Ureter (tissue), 1 donor: ENCODE measurements around the gene FGFR3. TPM values are rescaled to one million over a fixed set of nuclear protein-coding genes. Genes with fewer than 3 reads are reported as not detected.

Source experiments
- DNase-seq: peaks from one replicate; pipeline ENCODE4 v3.0.0-alpha.2; 2020; ENCODE audit warnings: low spot score
- total RNA-seq: library from RNA; stranded (reverse); gene quantifications from one replicate; pipeline ENCODE4 v1.2.4, GENCODE V29; 2023
- donor health status: DM: yes; HTN: yes; CAD: no.

Gene FGFR3
- total RNA-seq, 1 donor from 2014 or later: 121 TPM

DNA sequence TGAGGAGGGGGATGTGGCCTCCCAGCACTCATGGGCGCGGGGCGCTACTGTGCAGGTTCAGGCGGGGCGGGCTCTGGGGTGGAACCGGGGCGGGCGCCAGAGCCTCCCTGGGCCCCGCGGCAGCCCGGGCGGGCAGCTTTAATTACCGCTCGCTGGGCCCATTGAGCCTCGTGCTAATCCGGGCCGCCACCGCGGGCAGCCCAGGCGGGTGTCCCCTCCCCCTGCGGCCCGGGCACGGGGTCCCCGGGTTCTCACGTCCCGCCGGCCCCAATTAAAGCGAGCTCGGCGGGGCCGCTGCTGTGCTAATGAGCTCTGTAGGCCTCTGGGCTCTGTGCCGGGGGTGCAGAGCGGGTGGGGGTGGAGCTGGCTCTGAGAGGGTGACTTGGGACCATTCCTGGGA, 22.8 kb upstream of the FGFR3 start:
- no peak for DNase-seq

DNA sequence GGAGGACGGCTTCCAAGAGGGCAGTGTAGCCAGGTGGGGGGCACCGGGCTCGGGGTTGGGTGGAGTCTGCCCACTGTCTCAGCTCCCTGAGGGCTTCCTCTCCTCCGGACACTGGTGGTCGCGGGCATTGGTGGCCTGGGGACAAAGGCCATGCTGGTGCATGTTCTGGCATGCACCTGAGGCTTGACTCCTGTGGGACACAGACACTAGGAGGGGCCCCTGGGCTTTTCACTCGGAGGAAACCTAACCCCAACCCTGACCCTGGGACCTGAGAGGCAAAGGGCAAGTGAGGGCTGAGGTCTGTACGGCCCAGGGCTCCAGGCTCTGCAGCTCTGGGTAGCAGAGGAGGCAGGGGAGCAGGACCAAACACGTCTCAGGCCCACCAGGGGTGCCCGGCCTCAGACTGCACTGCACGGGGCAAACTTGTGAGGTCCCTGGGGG, 22.3 kb upstream of the FGFR3 start:
- no peak for DNase-seq

DNA sequence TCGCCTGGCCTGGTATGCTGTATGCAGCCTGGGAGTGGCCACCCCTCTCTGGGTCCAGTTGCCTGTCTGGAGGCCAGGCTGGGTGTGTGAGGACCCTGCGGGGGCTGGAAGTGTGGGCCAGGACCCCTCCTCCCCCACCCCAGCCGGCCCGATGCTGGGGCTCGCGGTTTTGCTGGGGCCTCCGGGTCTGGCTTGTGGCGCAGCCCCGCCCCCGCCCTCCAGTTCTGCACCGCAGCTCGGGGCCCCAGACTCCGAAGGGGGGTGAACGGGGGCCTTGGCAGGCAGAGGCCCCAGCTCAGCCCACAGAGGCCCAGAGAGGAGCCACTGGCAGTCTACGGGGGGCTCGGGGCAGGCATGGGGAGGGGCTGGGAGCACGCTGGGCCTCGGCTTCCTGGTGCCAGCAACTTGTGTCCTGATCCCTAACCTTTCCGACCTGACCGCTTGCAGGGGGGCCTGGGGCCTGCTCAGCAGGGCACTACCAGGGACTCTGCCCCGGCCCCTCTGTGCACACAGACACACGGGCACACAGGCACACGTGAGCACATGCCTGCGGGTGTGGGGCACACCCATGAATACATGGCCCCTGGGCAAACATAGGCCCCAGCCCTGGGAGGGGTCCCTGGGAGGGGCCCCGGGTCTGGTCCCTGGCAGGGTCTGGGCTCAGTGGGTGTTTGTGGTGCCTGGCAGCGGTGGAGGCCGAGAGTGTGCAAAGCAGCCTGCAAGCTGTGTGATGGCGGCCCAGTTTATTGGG, 21.4 kb upstream of the FGFR3 start:
- DNase-seq: no peak

DNA sequence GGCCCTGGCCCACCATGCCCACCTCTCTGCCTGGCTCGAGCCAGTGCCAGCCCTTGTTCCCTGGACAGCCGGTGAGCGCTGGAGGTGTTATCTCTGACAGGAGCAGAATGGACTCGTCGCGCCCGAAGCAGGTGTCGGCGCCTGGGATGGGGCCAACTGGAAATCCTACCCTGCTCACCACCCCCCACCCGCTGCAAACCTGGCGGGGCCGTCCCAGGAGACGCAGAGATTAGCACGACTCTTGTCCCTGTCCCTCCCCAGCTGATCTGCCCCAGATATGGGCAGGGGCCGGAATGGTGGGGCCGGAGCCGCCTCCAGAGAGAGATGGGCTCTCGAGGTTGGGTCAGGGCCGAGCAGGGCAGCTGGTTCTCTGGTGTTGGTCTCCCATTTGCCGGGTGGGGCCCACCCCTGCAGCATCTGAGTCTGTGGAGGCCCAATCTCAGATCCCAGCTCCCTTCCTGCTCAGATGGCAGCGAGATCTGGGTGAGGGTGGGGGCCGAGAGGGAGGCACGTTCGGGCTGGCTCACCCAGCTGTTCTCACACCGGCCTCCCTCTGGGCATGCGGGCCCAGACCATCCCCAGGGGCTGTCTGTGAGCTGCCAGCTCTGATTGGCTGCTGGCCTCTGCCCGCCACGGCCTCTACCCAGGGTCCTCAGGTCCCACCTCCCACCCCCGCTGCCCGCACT, 20.1 kb upstream of the FGFR3 start:
- peak; percentile 72 for DNase-seq

DNA sequence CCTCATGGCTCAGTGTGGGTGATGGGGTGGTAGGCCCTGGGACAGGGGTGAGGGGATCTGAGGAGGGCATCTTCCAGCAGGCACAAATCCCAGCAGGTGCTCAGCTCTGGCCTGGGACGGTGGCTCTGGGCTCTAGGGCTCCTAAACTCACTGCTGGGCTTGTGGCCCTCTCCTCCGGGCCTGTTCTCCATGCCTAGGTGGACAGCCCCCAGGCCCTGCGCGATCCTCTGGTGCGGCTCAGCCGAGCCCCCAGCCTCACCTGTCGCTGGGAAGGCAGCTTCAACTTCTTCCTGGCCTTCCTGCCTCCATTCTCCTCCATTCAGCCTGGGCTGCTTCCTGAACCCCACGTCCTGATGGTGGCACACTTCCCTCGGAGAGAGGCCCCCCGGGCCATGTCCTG, 19.3 kb upstream of the FGFR3 start:
- DNase-seq: no peak

DNA sequence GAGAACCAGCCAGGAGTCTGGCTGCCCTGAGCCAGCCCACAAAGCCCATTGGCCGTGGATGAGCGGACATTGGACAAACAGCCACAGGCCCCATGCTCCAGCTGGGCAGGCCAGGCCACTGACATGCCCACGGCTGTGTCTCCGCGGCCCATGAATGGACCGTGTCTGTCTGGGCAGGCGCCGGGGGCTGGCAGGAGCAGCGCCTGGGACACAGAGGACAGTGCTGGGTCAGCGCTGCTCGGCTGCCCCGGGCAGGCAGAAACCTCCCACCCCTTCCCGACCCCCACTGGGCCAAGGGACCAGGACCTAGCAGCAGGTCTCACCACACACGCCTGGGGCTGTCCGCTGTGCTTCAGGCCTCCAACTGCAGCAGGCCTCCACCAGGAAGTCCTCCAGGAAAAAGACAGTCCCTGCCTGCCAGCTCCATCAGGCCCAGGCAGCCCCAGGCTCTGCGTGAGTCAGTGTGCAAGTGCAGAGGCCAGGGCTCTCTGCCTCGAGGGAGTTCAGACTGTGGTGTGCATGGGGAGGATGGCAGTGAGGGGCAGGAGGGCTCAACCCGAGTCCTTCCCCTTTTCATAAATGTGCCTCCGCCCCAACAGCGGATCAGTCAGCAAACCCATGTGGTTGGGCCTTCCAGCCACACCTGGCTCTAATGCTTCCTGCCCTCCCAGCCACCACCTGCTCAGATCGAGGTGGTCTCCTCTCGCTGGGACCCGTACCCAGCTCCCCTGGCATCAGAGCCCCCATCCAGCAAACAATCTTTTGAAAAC, 17.2 kb upstream of the FGFR3 start:
- no peak for DNase-seq

DNA sequence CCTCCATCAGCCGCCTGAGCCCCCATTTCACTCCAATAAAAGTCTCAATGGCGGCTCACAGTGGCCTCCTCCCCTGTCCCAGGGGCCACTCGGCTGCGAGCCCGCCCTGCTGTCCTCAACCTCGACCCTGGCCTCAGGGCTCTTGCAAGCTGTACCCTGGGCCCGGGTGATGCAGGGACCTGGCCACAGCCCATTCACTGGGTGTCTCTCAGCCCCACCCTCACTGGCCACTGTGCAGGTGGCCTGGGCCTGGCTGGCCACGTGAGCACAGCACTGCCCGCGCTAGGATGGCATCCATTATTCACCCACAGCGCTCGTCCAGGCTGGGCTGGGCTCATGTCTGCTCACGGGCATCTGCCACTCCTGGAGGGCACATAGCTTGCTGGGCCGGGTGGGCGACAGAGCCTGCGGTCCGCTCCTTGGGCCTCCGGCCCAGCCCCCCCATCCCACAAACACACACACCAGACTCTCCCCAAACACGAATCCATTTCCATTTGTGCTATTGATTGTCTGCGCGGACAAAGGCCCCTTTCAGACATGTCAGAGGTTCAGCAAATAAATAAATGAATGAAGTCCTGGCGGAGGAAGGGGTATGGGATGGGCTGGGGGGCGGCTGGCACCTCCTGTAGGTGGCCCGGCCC, 16.5 kb upstream of the FGFR3 start:
- DNase-seq: no peak

DNA sequence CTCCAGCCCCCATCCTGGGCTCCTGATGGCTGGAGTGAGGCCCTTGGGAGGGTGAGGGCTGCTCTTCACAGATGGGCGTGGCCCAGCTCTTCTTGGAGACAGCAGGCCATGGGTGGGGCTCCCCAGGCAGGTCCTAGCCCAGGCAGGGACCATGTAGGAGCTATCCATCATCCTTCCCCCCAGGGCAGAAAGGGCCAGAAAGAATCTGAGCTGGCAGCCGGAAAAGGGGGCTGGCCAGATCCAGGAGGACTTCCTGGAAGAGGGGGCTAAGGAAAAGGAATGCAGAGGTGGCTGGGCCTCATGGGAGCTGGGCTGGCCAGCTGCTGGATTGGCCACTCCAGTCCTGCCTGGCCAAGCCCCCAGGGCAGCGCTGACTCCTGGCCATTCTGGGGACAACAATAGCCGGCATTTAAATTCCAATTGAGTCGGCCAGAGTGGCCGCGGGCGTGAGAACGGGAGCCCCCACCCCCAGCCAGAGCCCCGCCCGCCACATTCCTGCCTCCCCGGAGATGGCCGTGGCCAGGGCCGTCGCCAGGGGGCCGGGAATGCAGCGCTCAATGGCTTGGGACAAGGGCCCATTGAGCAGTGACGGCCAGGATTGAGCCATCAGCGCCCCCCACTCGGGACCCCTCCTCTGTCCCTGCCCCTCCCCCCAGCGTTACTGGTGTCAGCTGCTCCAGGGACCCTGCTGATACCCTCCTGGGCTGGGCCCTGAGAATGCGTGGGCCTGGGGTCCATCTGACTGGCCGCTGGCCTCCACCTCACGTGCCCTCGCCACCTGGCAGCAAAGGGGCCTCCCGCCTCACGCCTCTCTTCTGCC, 15.1 kb upstream of the FGFR3 start:
- DNase-seq: no peak

DNA sequence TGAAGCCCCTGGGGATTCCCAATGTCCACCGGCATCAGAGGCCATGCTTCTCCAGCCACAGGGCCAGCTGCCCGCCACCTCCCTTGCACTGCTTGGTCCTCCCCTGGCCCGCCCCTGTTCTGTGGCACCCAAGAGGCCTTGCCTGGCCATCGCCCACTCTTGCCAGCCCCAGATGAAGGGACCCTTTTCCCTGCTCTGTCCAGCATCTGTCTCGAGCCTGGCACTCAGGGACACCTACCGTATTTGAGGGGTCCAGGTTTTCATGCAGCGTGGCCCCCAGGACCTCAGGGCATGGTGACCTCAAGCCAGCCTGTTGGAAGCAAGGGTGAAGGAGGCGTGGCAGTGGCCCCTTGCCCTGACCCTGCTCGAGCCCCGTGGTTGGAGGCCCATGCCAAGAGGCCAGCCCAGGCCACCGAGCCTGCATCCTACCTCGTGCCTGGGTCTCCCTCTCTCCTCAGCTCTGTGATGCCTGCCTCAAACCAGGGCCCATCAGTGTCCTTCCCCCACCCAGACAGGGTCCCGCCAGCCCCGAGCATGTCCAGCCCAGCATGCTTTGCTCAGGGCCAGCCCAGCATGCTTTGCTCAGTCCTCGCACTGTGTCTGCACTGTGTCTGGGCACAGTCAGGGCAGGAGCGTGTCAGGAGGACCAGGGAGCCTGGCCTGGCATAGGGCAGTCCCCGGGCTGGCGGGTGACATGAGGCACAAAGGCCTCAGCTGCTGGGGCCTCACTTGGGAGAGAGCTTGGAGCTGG, 14.3 kb upstream of the FGFR3 start:
- no peak for DNase-seq

DNA sequence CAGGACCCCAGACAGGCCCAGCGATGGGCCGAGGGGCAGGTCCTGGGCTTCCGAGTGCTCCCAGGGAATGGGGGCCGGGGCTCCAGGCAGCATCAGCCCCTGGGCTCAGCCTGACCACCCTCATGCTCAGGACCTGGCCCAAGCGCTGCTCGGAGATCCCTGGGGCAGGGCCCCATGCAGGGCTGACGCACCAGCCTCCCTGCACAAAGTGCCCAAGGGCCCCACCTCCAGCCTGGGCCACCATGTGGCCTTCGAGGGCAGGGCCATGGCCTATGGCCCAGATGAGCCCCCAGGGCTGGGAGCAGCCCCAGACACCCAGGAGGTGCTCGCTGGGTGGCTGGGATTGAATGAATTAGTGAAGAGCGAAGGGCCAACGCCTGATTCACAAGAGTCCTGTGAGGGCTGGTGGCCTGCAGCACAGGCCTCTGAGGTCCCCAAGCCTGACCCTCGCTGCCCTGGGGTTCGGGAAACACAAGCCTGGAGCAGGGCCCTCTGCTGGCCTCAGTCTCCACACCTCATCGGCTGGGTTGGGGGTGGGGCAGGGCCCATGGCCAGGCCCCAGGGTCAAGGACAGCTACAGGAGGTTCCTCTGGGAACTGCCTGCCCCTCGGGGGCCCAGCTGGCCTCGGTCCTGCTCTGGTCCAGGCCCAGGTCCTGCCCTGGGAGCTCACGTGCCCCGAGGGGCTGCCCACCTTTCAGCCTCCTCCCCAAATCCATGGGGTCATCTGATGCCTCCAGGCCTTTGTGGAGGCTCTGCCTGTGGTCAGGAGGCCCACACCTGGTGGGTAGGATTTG, 13.3 kb upstream of the FGFR3 start:
- no peak for DNase-seq

DNA sequence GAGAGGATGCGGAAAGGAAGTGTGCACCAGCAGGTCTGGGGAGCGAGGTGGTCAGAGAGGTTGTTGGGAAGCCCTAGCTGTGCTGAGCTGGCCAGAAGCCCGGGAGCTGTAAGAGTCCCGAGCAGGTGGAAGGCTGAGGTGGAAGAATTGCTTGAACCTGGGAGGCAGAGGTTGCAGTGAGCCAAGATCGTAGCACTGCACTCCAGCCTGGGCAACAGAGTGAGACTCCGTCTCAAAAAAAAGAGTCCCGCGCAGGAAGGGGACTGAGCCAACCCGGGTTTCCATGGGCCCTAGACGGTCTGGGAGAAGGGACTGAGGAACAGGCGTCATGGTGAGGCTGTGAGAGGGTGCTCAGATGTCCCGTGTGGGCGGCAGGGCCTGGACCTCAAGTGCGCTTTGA, 12.7 kb upstream of the FGFR3 start:
- DNase-seq: no peak

DNA sequence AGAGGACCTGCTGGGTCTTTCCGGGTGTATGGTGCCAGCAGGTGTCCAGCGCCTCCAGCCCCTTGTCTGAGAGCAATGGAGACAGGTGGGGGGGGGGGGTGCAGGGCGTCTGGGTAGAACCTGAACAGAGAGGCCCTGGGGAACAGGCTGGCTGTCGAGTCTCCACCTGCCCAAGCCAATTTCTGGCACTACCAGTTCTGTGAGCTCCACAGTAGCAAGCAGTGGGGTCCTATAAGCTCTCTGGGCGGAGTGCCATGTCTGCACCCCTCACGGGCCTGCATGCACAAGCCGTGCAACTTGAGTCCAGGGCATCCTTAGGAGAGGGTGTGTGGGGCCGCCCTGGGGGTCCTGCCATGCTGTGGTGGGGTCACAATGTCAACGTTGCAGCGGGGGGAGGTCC, 10.1 kb upstream of the FGFR3 start:
- DNase-seq: peak; percentile 75

DNA sequence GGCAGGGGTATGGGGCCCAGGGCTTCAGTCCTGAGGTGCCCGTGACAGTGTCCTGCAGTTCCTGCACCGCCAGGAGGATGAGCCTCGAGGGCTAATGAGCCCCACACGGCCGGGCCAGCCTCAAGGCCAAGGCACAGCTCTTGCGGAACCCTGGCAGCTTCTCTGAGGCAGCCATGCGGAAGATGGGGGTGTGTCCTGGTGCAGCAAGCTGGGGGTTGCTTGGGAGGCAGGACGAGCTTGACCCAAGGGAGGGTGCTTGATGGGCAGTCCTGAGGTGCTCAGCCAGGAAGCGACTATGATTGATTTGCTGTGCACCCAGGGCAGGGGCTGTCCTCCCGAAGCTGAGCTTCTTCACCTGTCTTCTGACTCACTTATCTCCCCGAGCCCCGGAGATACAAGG, 9.1 kb upstream of the FGFR3 start:
- no peak for DNase-seq

DNA sequence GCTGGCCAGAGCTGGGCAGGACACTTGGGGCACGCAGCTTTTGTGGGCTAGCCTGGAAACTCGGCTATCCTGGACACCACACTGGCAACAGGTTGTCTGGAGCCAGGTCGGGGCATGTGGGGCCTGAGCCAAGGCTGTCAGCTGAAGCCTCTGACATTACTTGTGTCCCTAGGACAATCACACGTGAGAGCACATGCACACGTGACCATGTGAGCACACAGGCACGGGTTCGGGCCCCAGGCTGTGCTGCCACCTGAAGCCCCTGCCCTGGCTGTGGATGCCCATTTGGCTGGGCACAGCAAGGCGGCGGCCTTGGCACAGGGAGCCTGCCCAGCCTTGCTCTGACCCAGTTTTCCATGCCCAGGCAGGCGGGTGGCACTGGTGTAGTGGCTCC, 8.7 kb upstream of the FGFR3 start:
- no peak for DNase-seq

DNA sequence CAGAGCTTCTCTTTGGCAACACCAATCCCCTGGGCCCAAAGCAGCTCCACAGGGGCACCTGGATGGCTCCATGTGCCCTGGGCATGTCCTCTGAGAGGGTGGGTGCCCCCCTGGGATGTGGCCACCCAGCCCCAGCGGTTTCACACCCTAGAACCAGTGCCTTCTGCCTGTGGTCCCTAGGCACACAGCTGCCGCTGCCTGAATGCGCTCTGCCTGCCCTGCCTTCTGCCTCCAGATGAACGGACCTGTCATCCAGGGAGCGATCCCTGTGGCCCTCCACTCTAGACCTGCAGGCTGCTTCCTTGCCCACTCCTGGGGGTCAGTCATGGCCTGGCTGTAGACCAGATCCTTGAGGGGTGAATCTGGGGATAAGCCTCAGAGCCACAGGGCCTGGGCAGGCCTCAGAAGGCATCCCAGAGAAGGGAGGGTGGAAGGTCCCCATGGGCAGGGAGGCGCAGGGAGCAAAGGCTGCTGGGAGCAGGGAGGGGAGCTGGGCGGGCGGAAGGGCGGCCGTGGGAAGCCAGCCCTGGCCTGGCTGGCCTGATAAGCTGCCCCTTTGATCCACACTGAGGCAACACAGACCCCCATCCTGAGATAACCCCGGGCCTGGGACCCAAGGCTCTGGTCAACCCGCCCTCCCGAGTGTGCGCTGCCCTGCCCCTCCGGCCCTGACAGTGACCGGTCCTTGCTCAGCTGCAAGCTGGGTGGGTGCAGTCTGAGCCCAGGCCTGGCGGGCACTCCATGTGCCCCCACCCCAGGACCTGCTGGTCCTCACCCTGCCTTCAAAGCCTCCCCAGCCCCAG, 8.1 kb upstream of the FGFR3 start:
- no peak for DNase-seq

DNA sequence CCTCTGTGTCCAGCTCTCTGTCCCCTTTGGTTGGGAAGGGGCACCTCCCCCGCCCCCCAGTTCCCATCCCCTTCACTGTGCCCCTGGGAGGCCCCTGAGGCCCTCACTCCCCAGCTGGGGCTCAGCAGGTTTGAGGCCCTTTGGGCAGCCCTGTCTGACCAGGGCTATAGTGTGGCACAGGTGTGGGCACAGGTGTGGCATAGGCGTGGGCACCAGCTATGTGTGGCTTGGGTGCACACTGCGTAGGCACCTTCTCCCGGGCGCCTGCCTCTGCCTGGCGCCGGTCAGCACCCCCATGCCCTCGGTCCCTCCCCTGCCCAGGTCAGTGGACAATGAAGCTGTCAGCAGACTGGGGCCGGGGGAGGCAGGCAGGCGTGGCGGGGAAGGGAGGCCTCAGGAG, 7.5 kb upstream of the FGFR3 start:
- no peak for DNase-seq

DNA sequence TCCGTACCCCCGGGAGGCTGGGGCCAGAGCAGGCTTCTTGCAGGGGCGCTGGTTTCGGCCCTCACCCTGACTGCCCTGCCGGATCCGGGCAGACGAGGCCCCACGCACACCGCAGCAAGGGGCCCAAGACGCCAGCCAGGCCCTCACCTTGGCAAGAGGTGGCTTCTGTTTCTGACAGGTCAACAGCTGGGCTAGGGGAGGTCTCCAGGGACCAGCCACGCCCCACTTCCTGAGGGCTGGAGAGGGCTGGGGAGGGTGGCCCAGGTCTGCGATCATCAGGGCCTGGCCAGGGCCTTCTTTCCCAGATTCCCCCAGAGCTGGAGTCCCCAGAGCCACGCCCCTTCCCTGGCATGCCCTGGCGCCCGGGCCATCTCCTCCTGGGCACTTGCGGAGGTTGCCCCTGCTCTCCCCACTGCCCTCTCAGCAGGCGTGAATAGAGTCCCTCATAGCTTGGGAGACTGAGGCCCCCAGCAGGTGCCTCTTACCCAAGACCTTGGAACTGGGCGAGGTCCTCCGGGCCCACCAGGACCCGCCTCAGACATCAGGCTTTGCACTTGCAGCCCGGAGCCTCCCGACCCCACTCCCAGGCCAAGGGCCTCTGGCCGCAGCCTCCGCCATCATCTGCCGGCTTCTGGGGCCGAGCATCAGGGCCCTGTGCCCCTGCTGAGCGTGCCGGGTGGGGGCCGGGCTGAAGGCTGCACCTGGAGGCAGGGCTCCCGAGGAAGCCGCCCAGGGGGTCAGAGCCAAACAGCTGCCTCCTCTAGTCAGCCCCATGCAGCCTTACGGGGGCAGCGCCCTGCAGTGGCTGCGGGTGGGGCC, 6.3 kb upstream of the FGFR3 start:
- no peak for DNase-seq

DNA sequence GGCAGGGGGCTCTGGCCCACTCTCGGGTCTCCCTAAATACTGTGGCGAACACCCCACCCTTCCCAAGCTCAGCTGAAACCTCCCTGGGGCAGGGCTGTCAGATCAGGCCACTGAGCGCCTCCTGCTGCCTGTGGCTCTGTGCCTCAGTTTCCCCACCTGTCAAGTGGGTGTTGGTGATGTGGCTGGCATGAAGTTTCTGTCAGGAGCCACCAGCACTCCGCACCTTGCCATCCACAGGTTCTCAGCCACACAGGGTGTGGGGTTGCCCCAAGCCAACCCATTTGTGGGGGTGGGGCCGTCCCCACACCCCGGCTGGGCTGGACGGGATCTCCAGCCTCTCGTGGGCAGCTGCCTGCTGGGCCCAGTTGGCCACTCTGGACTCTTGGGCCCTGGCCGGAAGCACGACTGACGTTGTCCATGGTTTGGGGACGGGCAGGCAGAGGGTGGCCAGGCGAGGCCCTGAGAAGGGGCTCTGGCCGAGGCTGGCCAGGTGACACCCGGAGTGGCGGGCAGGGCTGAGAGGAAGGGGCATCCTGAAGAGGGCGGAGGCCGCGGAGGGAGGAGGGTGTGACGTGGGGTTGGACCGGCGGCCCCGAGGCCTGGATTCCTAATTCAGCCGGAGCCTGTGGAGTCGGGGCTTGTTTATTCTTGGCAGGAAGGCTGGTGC, 5.5 kb upstream of the FGFR3 start:
- no peak for DNase-seq
